OCI-LY3 (cell line): ENCODE results near the gene SND1.

Experiments
- CTCF ChIP-seq: fragments of 200-600, 300-600 bp; sonication (generic); IDR thresholded peaks from 2 replicates; pipeline ENCODE4 v1.5.1; 2014; ENCODE audit warnings: antibody characterized with exemption, low read length, low read depth
- EZH2phosphoT487 ChIP-seq: fragments of 200-600 bp; shearing (Covaris generic); IDR thresholded peaks from 2 replicates; pipeline ENCODE4 v1.6.1; 2018; ENCODE audit warnings: antibody characterized with exemption, mixed run types, low read depth

DNA sequence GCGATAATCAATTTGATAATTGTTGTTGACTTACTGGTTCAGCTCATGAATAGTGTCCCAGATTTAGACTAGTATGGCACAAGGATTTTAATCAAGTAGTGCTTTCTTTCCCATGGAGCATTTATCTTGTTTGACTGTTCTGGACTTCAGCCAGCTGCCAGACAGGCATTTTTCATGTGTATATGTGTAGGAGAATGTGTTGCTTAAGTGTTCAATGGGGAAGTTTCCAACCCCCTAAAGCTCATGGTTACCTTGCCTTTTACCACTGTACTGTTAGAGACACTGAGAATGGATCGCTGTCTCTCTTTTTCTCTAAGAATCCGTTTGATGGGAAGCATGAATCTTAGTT, 275.3 kb downstream of the SND1 start:
- TF ChIP-seq CTCF: no peak
- no peak for TF ChIP-seq EZH2phosphoT487
